Ovary (tissue), 9 donors: ENCODE data around the gene GCSH. TPM values are rescaled to one million over a fixed set of nuclear protein-coding genes. Genes with fewer than 3 reads are reported as not detected.

Experiments
- DNase-seq, 5 donors: peaks; one replicate each; pipeline ENCODE4 v3.0.0-alpha.2; 2019 to 2020
- H3K27ac ChIP-seq, 2 donors: fragments of 200-600 bp; one replicate each; pipeline versions ENCODE4 v1.5.1 to v1.8.0; 2019 to 2022
- H3K27me3 ChIP-seq: fragments of 200-600 bp; one replicate; pipeline ENCODE4 v1.8.0; 2022
- H3K36me3 ChIP-seq: fragments of 200-600 bp; sonication (generic); one replicate; pipeline ENCODE4 v1.5.1; 2019
- H3K4me1 ChIP-seq: one replicate; pipeline ENCODE4 v1.8.1; 2013; ENCODE audit warnings: mild to moderate bottlenecking, moderate library complexity; ENCODE audit not compliant: insufficient read depth
- H3K4me3 ChIP-seq: fragments of 200-600 bp; sonication (generic); one replicate; pipeline ENCODE4 v1.5.1; 2017
- H3K9me3 ChIP-seq, 2 donors: fragments of 200-600 bp in 1 of 2; sonication (generic) in 1 of 2; one replicate each; pipeline versions ENCODE4 v1.5.1 to v1.8.1; 2013 to 2019; ENCODE audit warnings: mild to moderate bottlenecking in 1 of 2, moderate library complexity in 1 of 2
- EP300 ChIP-seq: sonication (generic); formaldehyde crosslinking; IDR thresholded peaks from one replicate; pipeline ENCODE4 v1.6.1; 2017; ENCODE audit warnings: antibody characterized with exemption
- POLR2A ChIP-seq: fragments of 450-650 bp; IDR thresholded peaks from one replicate; pipeline ENCODE4 v1.6.1; 2017; ENCODE audit warnings: antibody characterized with exemption, mild to moderate bottlenecking, moderate library complexity
- WGBS, 3 donors: extraction: QIAGEN DNeasy Blood & Tissue Kit in 1 of 3; methylation state at CpG; one replicate each; pipeline versions ENCODE4 v1.1.5 to v1.1.7; 2013 to 2017; 5-methylcytosine and 5-hydroxymethylcytosine counted together
- intact Hi-C, 4 donors: fragments of 100-400 bp; cut with DNase I; formaldehyde crosslinking; loops; one replicate each; pipeline versions ENCODE4 v1.11.0 to v1.15.1; 2022 to 2023
- polyA plus RNA-seq, 2 donors: library from polyadenylated mRNA; stranded (reverse); fragments of 200-250 nt in 1 of 2; fragments of 350-450 nt in 1 of 2; fragmentation: Illumina TruSeq in 1 of 2; extraction: RNeasy Lipid Tissue Mini Kit (QIAGEN cat#74804) in 1 of 2; gene quantifications; one replicate each; pipeline ENCODE4 v1.2.3, GENCODE V29; 2013 to 2014
- total RNA-seq, 7 donors: library from RNA; depleted of rRNA in 2 of 7; stranded (reverse); fragments of >200 nt in 2 of 7; fragmentation: NEBNext Ultra II Directional in 3 of 7; extraction: Animal tissue kit (Norgen Biotek cat#: 25700) in 3 of 7; gene quantifications; one replicate each; pipeline versions ENCODE4 v1.1.0 to v1.2.4, GENCODE V29; 2016 to 2023
- TF ChIP-seq, protein P1 (sequence below), 3 donors: fragments of 450-650 bp in 2 of 3; fragments of 200-600 bp in 1 of 3; IDR thresholded peaks; one replicate each; pipeline versions ENCODE4 v1.5.1 to v1.8.0; 2016 to 2022; ENCODE audit warnings: antibody characterized with exemption in 3 of 3, mild to moderate bottlenecking in 1 of 3
- donor health status: DM: no; HTN: no; CAD: no; lungs with moderate emphysema.
- donor health status: DM: no; HTN: no; CAD: no.
- donor health status: Bipolar disorder and iron deficiency.
- donor health status: DM: yes; HTN: yes; CAD: no.
- donor health status: DM: no; HTN: no; CAD: no.
- donor health status: DM: yes; HTN: yes; CAD: no.

GCSH gene
- total and polyA plus RNA-seq, 9 donors = 13.7 to 45.0 (median 26.2) TPM

DNA sequence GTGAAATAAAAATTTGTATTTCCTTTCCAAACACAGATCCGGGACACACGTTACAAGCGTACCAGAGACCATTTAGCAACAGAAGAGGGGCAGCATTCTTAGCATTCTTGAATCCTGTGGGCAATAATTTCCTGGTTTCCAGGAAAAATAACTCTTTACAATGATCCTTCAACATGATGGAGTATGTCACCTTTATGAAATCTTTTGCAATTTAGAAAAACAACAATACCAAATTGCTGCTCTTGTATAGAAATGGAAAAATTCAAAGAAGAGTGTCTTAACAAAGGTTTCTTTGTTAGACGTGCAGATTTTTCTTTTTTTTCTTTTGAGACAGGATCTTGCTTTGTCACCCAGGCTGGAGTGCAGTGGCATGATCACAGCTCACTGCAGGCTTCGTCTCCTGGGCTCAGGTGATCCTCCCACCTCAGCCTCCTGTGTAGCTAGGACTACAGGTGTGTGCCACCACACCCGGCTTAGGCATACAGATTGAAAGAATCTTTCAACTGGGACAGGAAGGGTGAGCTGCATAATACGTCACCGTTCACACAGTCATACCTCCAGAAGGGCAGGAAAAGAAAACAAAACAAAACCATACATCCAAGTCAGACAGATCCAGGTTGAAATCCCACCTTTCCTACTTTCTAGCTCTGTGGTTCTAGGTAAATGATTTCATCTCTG, 10.8 kb upstream of the GCSH start:
- intact Hi-C loops = no loop called here
- Histone ChIP-seq H3K36me3 (no peaks in the 10 kb centered on the region), H3K4me3 (no peak overlapping the region), H3K27ac (no peak overlapping the region), H3K27me3 (no peaks in the 10 kb centered on the region), H3K9me3 (no peaks in the 10 kb centered on the region), H3K4me1 (no peaks in the 10 kb centered on the region)
- TF ChIP-seq EP300 (no peak), POLR2A (no peak)
- TF ChIP-seq, protein P1, sequence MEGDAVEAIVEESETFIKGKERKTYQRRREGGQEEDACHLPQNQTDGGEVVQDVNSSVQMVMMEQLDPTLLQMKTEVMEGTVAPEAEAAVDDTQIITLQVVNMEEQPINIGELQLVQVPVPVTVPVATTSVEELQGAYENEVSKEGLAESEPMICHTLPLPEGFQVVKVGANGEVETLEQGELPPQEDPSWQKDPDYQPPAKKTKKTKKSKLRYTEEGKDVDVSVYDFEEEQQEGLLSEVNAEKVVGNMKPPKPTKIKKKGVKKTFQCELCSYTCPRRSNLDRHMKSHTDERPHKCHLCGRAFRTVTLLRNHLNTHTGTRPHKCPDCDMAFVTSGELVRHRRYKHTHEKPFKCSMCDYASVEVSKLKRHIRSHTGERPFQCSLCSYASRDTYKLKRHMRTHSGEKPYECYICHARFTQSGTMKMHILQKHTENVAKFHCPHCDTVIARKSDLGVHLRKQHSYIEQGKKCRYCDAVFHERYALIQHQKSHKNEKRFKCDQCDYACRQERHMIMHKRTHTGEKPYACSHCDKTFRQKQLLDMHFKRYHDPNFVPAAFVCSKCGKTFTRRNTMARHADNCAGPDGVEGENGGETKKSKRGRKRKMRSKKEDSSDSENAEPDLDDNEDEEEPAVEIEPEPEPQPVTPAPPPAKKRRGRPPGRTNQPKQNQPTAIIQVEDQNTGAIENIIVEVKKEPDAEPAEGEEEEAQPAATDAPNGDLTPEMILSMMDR (IDR thresholded peaks at IDR 0.05) = no peak
- 46 to 84% (median 65%) methylated on average over 8 of the region's 8 CpGs for whole genome bisulfite sequencing, 3 donors
- no peak for DNase-seq

- intact Hi-C loops = no loop called here
- WGBS, 3 donors = 72 to 79% (median 73%) methylated on average over 1 of the region's 1 CpG
Observed at GRCh38 chr16:81105946-81106345, 9.8 kb upstream of the GCSH start.

DNA sequence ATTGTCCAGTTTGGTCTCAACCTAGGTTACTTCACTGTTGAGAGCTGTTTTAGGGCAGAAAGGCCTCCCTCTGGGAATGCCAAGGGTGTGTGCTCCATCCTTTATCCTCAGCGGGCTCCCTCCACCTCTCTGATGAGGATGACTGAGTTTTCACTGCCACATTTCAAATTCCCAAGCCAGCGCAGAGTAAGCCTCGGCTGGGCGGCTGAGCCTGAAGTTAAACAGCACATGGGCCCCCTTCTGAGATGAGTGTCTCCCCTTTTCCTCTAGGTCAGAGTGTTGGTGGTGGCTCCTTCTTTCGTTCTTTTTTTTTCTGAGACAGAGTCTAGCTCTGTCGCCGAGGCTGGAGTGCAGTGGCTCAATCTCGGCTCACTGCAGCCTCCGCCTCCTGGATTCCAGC, 5.5 kb upstream of the GCSH start:
- Histone ChIP-seq H3K4me3 (no peak overlapping the region), H3K4me1 (peaks cover 2% of the 10 kb centered on the region), H3K36me3 (no peaks in the 10 kb centered on the region), H3K27me3 (no peaks in the 10 kb centered on the region), H3K9me3 (no peaks in the 10 kb centered on the region), H3K27ac (no peak overlapping the region)
- intact Hi-C loops = no loop called here
- DNase-seq = no peak
- TF ChIP-seq POLR2A (no peak), EP300 (no peak)
- TF ChIP-seq, protein P1 (IDR thresholded peaks at IDR 0.05) = no peak
- 87 to 94% (median 89%) methylated on average over 9 of the region's 9 CpGs for WGBS, 3 donors

More at GRCh38 chr16:81105946-81106345, 9.8 kb upstream of the GCSH start:
- no peaks in the 10 kb centered on the region for H3K4me1 ChIP-seq
- no peaks in the 10 kb centered on the region for H3K27me3 ChIP-seq
- DNase-seq = no peak
- no peaks in the 10 kb centered on the region for H3K36me3 ChIP-seq
- H3K4me3 ChIP-seq = no peak overlapping the region
- TF ChIP-seq, protein P1 (IDR thresholded peaks at IDR 0.05) = no peak
- no peak for TF ChIP-seq EP300
- no peak for TF ChIP-seq POLR2A
- no peaks in the 10 kb centered on the region for H3K9me3 ChIP-seq
- no peak overlapping the region for H3K27ac ChIP-seq

DNA sequence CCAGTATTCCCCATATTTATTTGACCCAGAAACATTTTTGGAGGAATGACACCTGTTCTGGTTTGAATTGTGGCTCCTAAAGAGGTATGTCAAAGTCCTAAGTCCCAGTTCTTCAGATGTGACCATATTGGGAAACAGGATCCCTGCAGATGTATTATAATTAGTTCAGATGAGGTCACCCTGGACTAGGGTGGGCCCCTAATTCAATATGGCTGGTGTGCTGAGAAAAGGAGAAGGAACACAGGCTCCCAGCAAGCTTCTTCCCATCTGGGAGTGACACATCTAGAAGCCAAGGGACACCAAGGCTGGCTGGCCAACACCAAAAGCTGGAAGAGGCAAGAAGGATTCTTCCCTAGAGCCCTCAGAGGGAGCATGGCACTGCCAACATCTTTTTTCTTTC, 3.8 kb upstream of the GCSH start:
- no peak for TF ChIP-seq EP300
- no peak for DNase-seq
- Histone ChIP-seq H3K9me3 (no peaks in the 10 kb centered on the region), H3K27ac (no peak overlapping the region), H3K4me1 (peaks cover 2% of the 10 kb centered on the region), H3K36me3 (no peaks in the 10 kb centered on the region), H3K4me3 (no peak overlapping the region), H3K27me3 (no peaks in the 10 kb centered on the region)
- intact Hi-C loops = loop anchor here in 1 of 4 donors (10.0 kb wide), 1 partner anchor 95 kb away; no protein-coding TSS in a partner anchor

- Histone ChIP-seq H3K27ac (no peak overlapping the region), H3K4me1 (peaks cover 2% of the 10 kb centered on the region), H3K36me3 (no peaks in the 10 kb centered on the region), H3K9me3 (no peaks in the 10 kb centered on the region), H3K27me3 (no peaks in the 10 kb centered on the region), H3K4me3 (no peak overlapping the region)
- intact Hi-C loops = loop anchor here in 1 of 4 donors (10.0 kb wide), 1 partner anchor 98 kb away; no protein-coding TSS in a partner anchor
- no peak for DNase-seq
- WGBS, 3 donors = 85 to 92% (median 90%) methylated on average over 6 of the region's 6 CpGs
- TF ChIP-seq POLR2A (no peak), EP300 (no peak)
- TF ChIP-seq, protein P1 (IDR thresholded peaks at IDR 0.05) = no peak
Observed at GRCh38 chr16:81097230-81097629, 1.0 kb upstream of the GCSH start.
